Gastrocnemius medialis (tissue), 4 donors: ENCODE measurements around the gene AIFM3. TPM values are rescaled to one million over a fixed set of nuclear protein-coding genes. Genes with fewer than 3 reads are reported as not detected.

Experiments
- ATAC-seq, 2 donors: fragments of 150-250 bp; one replicate each; pipeline ENCODE4 v1.9.1; 2016
- DNase-seq, 2 donors: peaks; one replicate each; pipeline ENCODE4 v3.0.0-alpha.2; 2019
- H3K27ac ChIP-seq, 4 donors: fragments of 200-600 bp; sonication (generic); 1 replicate in 1 of 4; 2 replicates in 3 of 4; pipeline ENCODE4 v1.5.1; 2016 to 2018; ENCODE audit warnings: mild to moderate bottlenecking in 2 of 4, moderate library complexity in 1 of 4
- H3K27me3 ChIP-seq, 3 donors: fragments of 200-600 bp; sonication (generic) in 2 of 3; 1 replicate in 1 of 3; 2 replicates in 2 of 3; pipeline versions ENCODE4 v1.5.1 to v1.6.0; 2016 to 2019; ENCODE audit warnings: mild to moderate bottlenecking in 1 of 3, moderate library complexity in 1 of 3
- H3K36me3 ChIP-seq, 2 donors: fragments of 200-600 bp; sonication (generic) in 1 of 2; one replicate each; pipeline ENCODE4 v1.5.1; 2017 to 2018
- H3K4me1 ChIP-seq, 2 donors: fragments of 200-600 bp; sonication (generic) in 1 of 2; one replicate each; pipeline ENCODE4 v1.5.1; 2016 to 2017; ENCODE audit warnings: mild to moderate bottlenecking in 2 of 2
- H3K4me3 ChIP-seq, 4 donors: fragments of 200-600 bp; sonication (generic) in 3 of 4; 1 replicate in 1 of 4; 2 replicates in 3 of 4; pipeline ENCODE4 v1.5.1; 2016 to 2019; ENCODE audit warnings: mild to moderate bottlenecking in 2 of 4
- H3K9me3 ChIP-seq, 3 donors: fragments of 200-600 bp; sonication (generic) in 2 of 3; 1 replicate in 1 of 3; 2 replicates in 2 of 3; pipeline ENCODE4 v1.5.1; 2016 to 2019
- POLR2A ChIP-seq, 2 donors: fragments of 450-650 bp; IDR thresholded peaks; one replicate each; pipeline ENCODE4 v1.6.1; 2017; ENCODE audit warnings: antibody characterized with exemption in 2 of 2, mild to moderate bottlenecking in 2 of 2, moderate library complexity in 2 of 2
- in situ Hi-C, 4 donors: fragments of 200-750 bp; cut with MboI; loops; one replicate each; pipeline versions ENCODE4 v1.15.0 to v1.8.0; 2017; ENCODE audit warnings: low sequenced_read_pairs in 4 of 4
- intact Hi-C: fragments of 100-400 bp; cut with DNase I; formaldehyde crosslinking; loops from one replicate; pipeline ENCODE4 v1.15.1; 2023; ENCODE audit warnings: low total_unique reads
- total RNA-seq, 4 donors: library from RNA; depleted of rRNA; stranded (reverse); fragments of >200 nt; gene quantifications; one replicate each; pipeline versions ENCODE4 v1.1.0 to v1.2.3, GENCODE V29; 2016
- TF ChIP-seq, protein P1 (sequence below), 5 experiments: fragments of 450-650 bp in 3 of 5; fragments of 200-600 bp in 2 of 5; sonication (generic) in 2 of 5; IDR thresholded peaks in 4 of 5; conservative IDR thresholded peaks in 1 of 5; 1 replicate in 4 of 5; 2 replicates in 1 of 5; pipeline ENCODE4 v1.5.1; 2016 to 2019; ENCODE audit warnings: antibody characterized with exemption in 5 of 5, mild to moderate bottlenecking in 3 of 5, moderate library complexity in 3 of 5

AIFM3 gene
- total RNA-seq, 4 donors from 2014 or later, result 0.22 to 0.42 TPM; not detected in 2

DNA sequence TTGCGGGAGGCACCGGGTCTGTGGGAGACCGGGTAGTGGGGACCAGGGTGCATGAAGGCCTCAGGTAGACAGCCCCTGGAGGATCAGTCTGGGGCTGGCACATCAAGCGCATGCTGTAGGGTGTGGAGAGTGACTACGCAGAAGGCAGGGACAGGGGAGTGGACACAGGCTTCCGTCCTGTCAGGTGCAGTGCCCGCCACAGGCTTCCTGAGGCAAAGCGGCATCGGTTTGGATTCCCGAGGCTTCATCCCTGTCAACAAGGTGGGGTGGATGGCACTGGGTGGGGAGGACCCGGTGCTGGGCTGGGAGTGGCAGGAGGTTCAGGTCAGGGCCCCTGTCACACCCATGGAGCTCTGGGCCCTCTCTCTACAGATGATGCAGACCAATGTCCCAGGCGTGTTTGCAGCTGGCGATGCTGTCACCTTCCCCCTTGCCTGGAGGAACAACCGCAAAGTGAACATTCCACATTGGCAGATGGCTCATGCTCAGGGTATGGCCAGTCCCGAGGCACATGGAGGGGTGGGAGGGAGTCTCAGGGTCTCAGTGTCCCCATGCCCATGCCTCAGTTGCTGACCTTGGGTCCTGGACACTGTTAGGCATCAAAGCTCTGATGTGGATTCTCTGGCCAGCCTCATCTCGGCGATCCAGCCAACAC lies 10.6 kb downstream of the AIFM3 start:
- DNase-seq (no peak), ATAC-seq (no peak)
- no peaks in the 10 kb centered on the region for H3K36me3 ChIP-seq
- H3K27ac ChIP-seq, result no peak overlapping the region
- intact Hi-C loops (no loop called here), in situ Hi-C loops (no loop called here)
- H3K4me1 ChIP-seq, result peaks cover 17 to 26% of the 10 kb centered on the region in 2 donors
- TF ChIP-seq POLR2A (IDR thresholded peaks at IDR 0.05), result no peak
- TF ChIP-seq, protein P1, sequence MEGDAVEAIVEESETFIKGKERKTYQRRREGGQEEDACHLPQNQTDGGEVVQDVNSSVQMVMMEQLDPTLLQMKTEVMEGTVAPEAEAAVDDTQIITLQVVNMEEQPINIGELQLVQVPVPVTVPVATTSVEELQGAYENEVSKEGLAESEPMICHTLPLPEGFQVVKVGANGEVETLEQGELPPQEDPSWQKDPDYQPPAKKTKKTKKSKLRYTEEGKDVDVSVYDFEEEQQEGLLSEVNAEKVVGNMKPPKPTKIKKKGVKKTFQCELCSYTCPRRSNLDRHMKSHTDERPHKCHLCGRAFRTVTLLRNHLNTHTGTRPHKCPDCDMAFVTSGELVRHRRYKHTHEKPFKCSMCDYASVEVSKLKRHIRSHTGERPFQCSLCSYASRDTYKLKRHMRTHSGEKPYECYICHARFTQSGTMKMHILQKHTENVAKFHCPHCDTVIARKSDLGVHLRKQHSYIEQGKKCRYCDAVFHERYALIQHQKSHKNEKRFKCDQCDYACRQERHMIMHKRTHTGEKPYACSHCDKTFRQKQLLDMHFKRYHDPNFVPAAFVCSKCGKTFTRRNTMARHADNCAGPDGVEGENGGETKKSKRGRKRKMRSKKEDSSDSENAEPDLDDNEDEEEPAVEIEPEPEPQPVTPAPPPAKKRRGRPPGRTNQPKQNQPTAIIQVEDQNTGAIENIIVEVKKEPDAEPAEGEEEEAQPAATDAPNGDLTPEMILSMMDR (IDR thresholded peaks at IDR 0.05 in 4 of 5, conservative IDR thresholded peaks at IDR 0.05 in 1 of 5), result no peak
- no peaks in the 10 kb centered on the region for H3K9me3 ChIP-seq
- H3K27me3 ChIP-seq, result no peaks in the 10 kb centered on the region
- no peak overlapping the region for H3K4me3 ChIP-seq

- Histone ChIP-seq H3K4me1 (peaks cover 23 to 33% of the 10 kb centered on the region in 2 donors), H3K27ac (no peak overlapping the region), H3K9me3 (no peaks in the 10 kb centered on the region), H3K4me3 (no peak overlapping the region), H3K27me3 (no peaks in the 10 kb centered on the region), H3K36me3 (no peaks in the 10 kb centered on the region)
- intact Hi-C loops (no loop called here), in situ Hi-C loops (no loop called here)
- TF ChIP-seq POLR2A (IDR thresholded peaks at IDR 0.05), result no peak
- TF ChIP-seq, protein P1 (IDR thresholded peaks at IDR 0.05 in 4 of 5, conservative IDR thresholded peaks at IDR 0.05 in 1 of 5), result no peak
- ATAC-seq, result no peak
- no peak for DNase-seq
Measured at GRCh38 chr22:20978419-20978818, 11.4 kb downstream of the AIFM3 start.

DNA sequence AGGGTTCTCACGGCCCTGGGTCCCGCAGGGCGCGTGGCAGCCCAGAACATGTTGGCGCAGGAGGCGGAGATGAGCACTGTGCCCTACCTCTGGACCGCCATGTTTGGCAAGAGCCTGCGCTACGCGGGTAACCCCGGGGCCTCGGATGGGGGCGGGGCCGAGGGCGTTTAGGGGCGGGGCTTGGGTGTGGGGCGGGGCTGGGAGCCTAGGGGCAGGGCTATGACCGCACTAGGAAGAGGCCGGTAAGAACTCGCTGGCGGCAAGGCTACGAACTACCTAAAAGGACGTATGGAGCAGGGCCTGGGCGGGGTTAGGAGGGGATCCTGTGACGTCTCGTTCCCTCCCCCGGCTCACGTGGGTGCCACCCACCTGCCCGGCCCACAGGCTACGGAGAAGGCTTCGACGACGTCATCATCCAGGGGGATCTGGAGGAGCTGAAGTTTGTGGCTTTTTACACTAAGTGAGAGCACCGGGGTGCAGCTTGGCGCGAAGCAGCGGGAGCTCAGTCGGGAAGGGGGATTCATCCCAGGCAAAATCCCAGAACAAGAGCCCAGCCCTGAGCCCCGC lies 12.3 kb downstream of the AIFM3 start:
- no peaks in the 10 kb centered on the region for H3K36me3 ChIP-seq
- H3K4me3 ChIP-seq, result peak overlapping the region; percentile 26 to 50 (median 38)
- DNase-seq, result peak in 1 of 2 donors; percentile 69

DNA sequence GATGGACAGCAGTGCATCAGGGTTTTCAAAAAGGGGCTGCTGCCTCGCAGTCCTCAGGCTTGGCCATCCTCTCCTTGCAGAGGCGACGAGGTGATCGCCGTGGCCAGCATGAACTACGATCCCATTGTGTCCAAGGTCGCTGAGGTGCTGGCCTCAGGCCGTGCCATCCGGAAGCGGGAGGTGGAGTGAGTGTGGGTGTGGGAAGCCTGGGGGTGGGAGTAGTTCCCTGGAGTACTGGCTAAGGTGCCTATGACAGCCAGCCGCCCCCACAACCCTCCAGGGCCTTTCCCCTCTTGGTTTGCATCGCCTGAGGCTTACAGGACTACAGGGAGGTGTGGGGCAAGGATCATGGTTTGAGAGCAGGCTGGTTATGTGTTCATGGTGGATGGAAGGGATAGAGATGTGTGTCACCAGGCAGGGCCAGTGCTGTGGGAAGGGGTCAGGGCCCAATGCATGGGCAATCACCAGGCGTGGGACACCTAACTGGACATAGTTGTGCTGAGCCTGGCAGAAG lies 12.9 kb downstream of the AIFM3 start:
- DNase-seq, result no peak
- no peak for ATAC-seq
- peak overlapping the region; percentile 26 to 50 (median 38) for H3K4me3 ChIP-seq
- H3K4me1 ChIP-seq, result peaks cover 24 to 33% of the 10 kb centered on the region in 2 donors
- no peaks in the 10 kb centered on the region for H3K9me3 ChIP-seq
- H3K27ac ChIP-seq, result no peak overlapping the region
- no peaks in the 10 kb centered on the region for H3K27me3 ChIP-seq
- no peak for TF ChIP-seq POLR2A (IDR thresholded peaks at IDR 0.05)
- TF ChIP-seq, protein P1 (IDR thresholded peaks at IDR 0.05 in 4 of 5, conservative IDR thresholded peaks at IDR 0.05 in 1 of 5), result no peak
- intact Hi-C loops (loop anchor here (5.0 kb wide), 1 partner anchor 37 kb away; the partner anchor contains the start of gene P2RX6), in situ Hi-C loops (no loop called here)
- no peaks in the 10 kb centered on the region for H3K36me3 ChIP-seq

More for the DNA sequence above, 12.3 kb downstream of the AIFM3 start:
- in situ Hi-C loops (no loop called here), intact Hi-C loops (no loop called here)
- H3K27ac ChIP-seq, result no peak overlapping the region
- H3K9me3 ChIP-seq, result no peaks in the 10 kb centered on the region
- no peak for TF ChIP-seq POLR2A (IDR thresholded peaks at IDR 0.05)
- TF ChIP-seq, protein P1 (IDR thresholded peaks at IDR 0.05 in 4 of 5, conservative IDR thresholded peaks at IDR 0.05 in 1 of 5), result no peak
- peaks cover 24 to 33% of the 10 kb centered on the region in 2 donors for H3K4me1 ChIP-seq
- ATAC-seq, result peak in 1 of 2 donors; percentile 13
- no peaks in the 10 kb centered on the region for H3K27me3 ChIP-seq
